Ecto neural progenitor cell (in vitro differentiated cells): Measurements from ENCODE around the gene PLCG2.
"Not testable (repeated sequence)": the region's sequence is repeated elsewhere in the genome, so short reads cannot be mapped to it uniquely, and the experiment has no call there.

Experiments
- DNase-seq: peaks from one replicate; pipeline ENCODE4 v3.0.0-alpha.2; 2018; ENCODE audit warnings: low spot score

PLCG2 gene

DNA sequence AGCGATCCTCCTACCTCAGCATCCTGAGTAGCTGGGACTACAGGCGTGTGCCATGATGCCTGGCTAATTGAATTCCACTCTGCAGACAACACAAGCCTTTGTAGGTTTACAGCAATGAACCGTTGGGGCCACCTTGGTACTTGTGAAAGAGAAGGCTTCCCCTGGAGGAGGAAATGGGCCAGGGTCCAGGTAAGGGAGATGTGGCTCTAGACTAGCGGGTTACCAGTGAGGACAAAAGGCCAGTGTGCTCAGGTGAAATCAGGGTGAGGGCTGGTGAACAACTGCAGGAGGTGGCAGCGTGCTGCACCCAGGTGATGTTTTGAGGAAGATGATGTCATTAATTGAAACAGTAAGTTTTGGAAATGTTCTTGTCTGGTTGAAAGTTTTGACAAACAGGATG, 225.5 kb downstream of the PLCG2 start:
- no peak for DNase-seq

GRCh38 chr16:82005027-82005830, 226.1 kb downstream of the PLCG2 start:
- DNase-seq, result no peak

DNA sequence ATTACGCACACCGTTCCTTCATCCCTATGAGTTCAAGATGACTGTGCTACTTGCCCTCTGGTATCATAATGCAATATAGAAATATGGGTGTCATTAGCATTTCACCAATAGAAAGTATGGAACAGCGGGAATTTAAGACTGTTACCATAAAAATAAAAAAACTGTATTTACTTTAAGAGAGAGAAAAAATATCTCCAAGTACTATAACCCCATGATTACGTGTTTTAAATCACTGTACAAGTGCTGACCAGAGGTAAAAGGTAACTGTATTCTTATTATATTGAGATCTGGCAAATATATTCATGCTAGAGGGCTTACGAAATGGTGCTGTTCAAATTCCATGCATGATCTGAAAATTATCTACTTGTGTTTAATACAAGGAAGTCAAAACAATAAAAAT, 226.9 kb downstream of the PLCG2 start:
- DNase-seq, result no peak

DNA sequence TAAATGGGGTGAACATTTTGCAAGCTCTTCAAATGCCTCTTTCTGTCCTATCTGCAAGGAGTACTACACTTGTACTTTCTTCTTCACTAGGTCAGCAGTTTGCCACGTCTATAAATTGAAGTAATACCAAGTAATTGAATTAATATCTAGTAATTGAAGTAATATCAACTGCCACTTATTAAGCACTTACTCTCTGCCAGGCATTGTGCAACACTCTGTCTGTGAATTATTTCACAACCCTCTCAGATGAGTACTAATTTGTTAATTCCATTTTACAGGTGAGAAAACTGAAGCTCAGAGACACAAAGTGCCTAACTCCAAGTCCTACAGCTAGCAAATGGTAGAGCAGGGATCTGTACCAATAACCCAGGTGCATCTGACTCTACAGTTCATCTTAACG, 228.1 kb downstream of the PLCG2 start:
- no peak for DNase-seq

DNA sequence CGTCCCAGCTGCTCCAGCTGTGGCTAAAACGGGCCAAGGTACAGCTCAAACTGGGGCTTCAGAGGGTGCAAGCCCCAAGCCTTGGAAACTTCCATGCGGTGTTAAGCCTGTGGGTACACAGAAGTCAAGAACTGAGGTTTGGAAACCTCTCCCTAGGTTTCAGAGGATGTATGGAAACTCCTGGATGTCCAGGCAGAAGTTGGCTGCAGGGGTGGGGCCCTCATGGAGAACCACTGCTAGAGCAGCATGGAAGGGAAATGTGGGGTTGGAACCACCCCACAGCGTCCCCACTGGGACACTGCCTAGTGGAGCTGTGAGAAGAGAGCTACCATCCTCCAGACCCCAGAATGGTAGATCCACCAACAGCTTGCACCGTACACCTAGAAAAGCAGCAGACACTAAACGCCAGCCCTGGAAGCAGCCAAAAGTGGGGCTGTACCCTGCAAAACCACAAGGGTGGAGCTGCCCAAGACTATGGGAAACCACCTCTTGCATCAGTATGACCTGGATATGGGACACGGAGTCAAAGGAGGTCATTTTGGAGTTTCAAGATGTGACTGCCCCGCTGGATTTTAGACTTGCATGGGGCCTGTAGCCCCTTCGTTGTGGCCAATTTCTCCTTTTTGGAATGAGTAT, 230.0 kb downstream of the PLCG2 start:
- DNase-seq, result no peak

DNA sequence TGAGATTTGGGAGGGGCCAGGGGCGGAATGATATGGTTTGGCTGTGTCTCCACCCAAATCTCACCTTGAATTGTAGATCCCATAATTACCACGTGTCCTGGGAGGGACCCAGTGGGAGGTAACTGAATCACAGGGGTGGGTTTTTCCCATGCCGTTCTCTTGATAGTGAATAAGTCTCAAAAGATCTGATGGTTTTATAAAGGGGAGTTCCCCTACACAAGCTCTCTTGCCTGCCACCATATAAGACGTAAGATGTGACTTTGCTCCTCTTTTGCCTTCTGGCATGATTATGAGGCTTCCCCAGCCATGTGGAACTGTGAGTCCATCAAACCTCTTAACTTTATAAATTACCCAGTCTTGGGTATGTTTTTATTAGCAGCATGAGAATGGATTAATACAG, 230.7 kb downstream of the PLCG2 start:
- DNase-seq, result not testable (repeated sequence)

GRCh38 chr16:82010649-82011048, 231.6 kb downstream of the PLCG2 start:
- DNase-seq, result no peak

DNA sequence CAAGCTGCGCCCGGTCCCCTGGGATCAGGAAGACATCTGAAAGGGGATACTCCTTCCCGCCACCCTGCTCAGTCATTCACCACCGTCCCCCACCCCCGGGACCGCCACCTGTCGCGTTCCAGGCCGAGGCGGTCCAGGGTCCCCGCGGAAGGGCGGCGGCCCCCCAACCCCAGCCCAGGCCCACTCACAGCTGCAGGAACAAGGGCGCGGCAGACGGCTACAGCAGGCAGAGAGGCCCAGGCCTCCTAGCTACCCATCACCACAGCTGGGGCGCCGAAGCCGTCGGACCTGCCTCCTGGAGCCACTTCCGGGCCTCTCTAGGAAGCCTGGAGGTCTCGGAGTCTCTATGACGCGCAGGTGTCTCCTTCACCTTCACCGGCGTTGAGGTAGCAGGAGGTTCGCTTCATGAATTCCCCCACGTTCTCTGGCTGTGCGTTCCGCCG, 232.1 kb downstream of the PLCG2 start, which contains the start of gene SDR42E1:
Gene SDR42E1, minus strand, starts transcription at position 272 of the 443 bp plus-strand sequence. CDS start 10,612 bp downstream, outside the sequence.
- no peak for DNase-seq
